ENCODE measurements around the gene RABEP2. TPM values are rescaled to one million over a fixed set of nuclear protein-coding genes. Genes with fewer than 3 reads are reported as not detected.
"Not testable (repeated sequence)": the region's sequence is repeated elsewhere in the genome, so short reads cannot be mapped to it uniquely, and the experiment has no call there.

RABEP2 gene
- total RNA-seq, 2 donors from 2014 or later, result 10.8 to 14.1 TPM

- Mint-ChIP-seq H3K4me3 (peak within 1 kb of the TSS; percentile 89 to 94), H3K27ac (peak within 1 kb of the TSS; percentile 15), H3K9me3 (no peaks in the 10 kb centered on the region), H3K4me1 (ENCODE audit: low read depth) (peaks cover 29% of the 10 kb centered on the region), H3K36me3 (ENCODE audit: insufficient read depth in 2 of 2) (peaks cover 3 to 5% of the 10 kb centered on the region in 2 donors), H3K27me3 (ENCODE audit: low read depth) (peaks cover 11% of the 10 kb centered on the region)
- ATAC-seq (replicated peaks in 1 of 2) (no peak), DNase-seq (no peak)
Measured at GRCh38 chr16:28878083-28878926, 46.7 kb downstream of the RABEP2 start, which contains the start of gene ATP2A1. ATP2A1 (plus strand) TSS chr16:28878488; CDS start chr16:28878672, 184 bp downstream.

- no peaks in the 10 kb centered on the region for H3K9me3 Mint-ChIP-seq
- peaks cover 11% of the 10 kb centered on the region for H3K27me3 Mint-ChIP-seq (ENCODE audit: low read depth)
- H3K4me1 Mint-ChIP-seq (ENCODE audit: low read depth), result peaks cover 29% of the 10 kb centered on the region
- H3K4me3 Mint-ChIP-seq, result peak overlapping the region in 1 of 2 donors; percentile 53
- ATAC-seq (replicated peaks in 1 of 2), result no peak
- no peak overlapping the region for H3K27ac Mint-ChIP-seq
- DNase-seq, result no peak
- peaks cover 3 to 5% of the 10 kb centered on the region in 2 donors for H3K36me3 Mint-ChIP-seq (ENCODE audit: insufficient read depth in 2 of 2)
Measured at GRCh38 chr16:28877655-28878000, 47.4 kb downstream of the RABEP2 start.

GRCh38 chr16:28876973-28877654 lies 47.9 kb downstream of the RABEP2 start:
- Mint-ChIP-seq H3K4me3 (no peak overlapping the region), H3K9me3 (no peaks in the 10 kb centered on the region), H3K27me3 (ENCODE audit: low read depth) (peaks cover 11% of the 10 kb centered on the region), H3K27ac (no peak overlapping the region), H3K36me3 (ENCODE audit: insufficient read depth in 2 of 2) (peaks cover 3 to 5% of the 10 kb centered on the region in 2 donors), H3K4me1 (ENCODE audit: low read depth) (peaks cover 29% of the 10 kb centered on the region)
- DNase-seq (no peak), ATAC-seq (replicated peaks in 1 of 2) (no peak)

- no peak overlapping the region for H3K27ac Mint-ChIP-seq
- peaks cover 25% of the 10 kb centered on the region for H3K4me1 Mint-ChIP-seq (ENCODE audit: low read depth)
- no peak overlapping the region for H3K4me3 Mint-ChIP-seq
Measured at GRCh38 chr16:28876019-28876659, 48.9 kb downstream of the RABEP2 start.

DNA sequence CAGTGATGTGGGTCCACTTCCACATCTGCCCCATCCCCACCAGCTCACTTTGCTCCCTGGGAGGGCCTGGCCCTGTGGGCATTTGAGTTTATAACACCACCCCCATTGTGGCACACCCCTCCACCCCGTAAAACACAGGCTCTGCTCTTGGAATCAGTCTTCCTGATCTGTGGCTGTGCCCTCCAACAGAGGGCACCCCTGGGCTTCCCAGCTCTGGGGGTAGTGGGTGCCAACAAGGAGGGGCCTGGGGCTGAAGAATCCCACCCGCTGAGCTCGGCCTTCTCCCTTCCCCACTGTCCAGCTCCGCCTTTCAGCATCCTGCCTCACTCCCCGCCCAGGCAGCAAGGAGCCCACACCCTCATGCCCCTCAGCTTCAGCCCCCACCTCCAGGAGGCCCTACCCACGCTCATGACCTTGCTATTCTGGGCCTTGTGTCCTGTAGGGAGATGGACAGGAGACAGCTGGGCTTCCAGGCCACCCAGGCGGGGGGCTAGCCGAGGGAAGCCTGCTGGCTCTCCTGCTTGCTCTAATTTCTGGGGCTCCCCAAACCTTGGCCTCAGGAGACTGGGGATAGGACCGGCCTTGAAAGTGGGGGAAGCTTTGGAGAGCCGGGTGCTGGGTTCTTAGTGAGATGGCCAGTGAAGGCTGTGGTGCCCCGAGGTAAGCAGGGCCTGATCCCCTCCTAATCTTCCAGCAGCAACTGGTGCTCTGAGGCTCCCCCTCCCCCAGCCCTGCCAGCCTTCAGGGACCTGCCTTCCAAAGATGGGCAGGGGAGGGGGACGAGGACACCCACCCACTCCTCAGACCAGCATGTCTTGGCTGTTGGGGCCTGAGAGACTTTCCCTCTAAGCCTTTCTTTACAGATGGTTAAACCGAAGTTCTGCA lies 49.7 kb downstream of the RABEP2 start:
- no peak overlapping the region for H3K27ac Mint-ChIP-seq

More at GRCh38 chr16:28876019-28876659, 48.9 kb downstream of the RABEP2 start:
- peaks cover 7% of the 10 kb centered on the region for H3K27me3 Mint-ChIP-seq (ENCODE audit: low read depth)
- no peaks in the 10 kb centered on the region for H3K9me3 Mint-ChIP-seq
- ATAC-seq (replicated peaks in 1 of 2) (no peak), DNase-seq (no peak)
- H3K36me3 Mint-ChIP-seq (ENCODE audit: insufficient read depth in 2 of 2), result peaks cover 2 to 5% of the 10 kb centered on the region in 2 donors

GRCh38 chr16:28874406-28874805 lies 50.6 kb downstream of the RABEP2 start:
- DNase-seq (no peak), ATAC-seq (replicated peaks in 1 of 2) (no peak)
- peaks cover 18% of the 10 kb centered on the region for H3K4me1 Mint-ChIP-seq (ENCODE audit: low read depth)
- H3K36me3 Mint-ChIP-seq (ENCODE audit: insufficient read depth in 2 of 2), result peaks cover 0 to 10% of the 10 kb centered on the region in 2 donors
- no peak overlapping the region for H3K4me3 Mint-ChIP-seq
- no peaks in the 10 kb centered on the region for H3K27me3 Mint-ChIP-seq (ENCODE audit: low read depth)
- no peak overlapping the region for H3K27ac Mint-ChIP-seq
- H3K9me3 Mint-ChIP-seq, result no peaks in the 10 kb centered on the region

More for the DNA sequence above, 49.7 kb downstream of the RABEP2 start:
- Mint-ChIP-seq H3K4me3 (no peak overlapping the region), H3K36me3 (ENCODE audit: insufficient read depth in 2 of 2) (peaks cover 0 to 5% of the 10 kb centered on the region in 2 donors), H3K4me1 (ENCODE audit: low read depth) (peaks cover 20% of the 10 kb centered on the region), H3K27me3 (ENCODE audit: low read depth) (no peaks in the 10 kb centered on the region), H3K9me3 (no peaks in the 10 kb centered on the region)
- no peak for DNase-seq
- ATAC-seq (replicated peaks in 1 of 2), result no peak

DNA sequence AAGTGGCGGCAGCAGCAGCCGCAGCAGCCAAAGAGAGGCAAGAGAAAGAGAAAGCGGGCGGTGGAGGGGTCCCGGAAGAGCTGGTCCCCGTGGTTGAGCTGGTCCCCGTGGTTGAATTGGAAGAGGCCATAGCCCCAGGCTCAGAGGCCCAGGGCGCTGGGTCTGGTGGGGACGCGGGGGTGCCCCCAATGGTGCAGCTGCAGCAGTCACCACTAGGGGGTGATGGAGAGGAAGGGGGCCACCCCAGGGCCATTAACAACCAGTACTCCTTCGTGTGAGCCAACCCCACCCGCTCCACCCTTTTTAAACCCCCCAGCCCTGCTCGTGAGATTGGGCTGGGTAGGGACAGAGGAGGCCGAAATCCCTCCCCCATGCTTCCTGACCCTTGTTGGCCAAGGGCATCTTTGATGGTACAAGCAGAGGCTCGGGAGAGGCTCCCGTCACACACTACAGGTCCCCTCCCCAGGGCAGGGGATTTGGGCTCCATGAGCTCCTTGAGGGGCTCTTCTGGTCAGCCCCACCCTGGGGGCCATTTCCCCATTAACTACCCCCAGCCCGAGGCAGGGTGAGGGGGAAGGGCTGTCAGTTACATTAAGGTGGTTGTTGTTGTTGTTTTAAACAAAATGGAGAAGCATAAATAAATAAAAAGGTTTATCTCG lies 51.4 kb downstream of the RABEP2 start:
- no peak overlapping the region for H3K27ac Mint-ChIP-seq

GRCh38 chr16:28872952-28873351 lies 52.1 kb downstream of the RABEP2 start:
- no peak for ATAC-seq (replicated peaks in 1 of 2)
- Mint-ChIP-seq H3K36me3 (ENCODE audit: insufficient read depth in 2 of 2) (peaks cover 0 to 10% of the 10 kb centered on the region in 2 donors), H3K4me1 (ENCODE audit: low read depth) (peaks cover 4% of the 10 kb centered on the region), H3K9me3 (no peaks in the 10 kb centered on the region), H3K4me3 (no peak overlapping the region), H3K27me3 (ENCODE audit: low read depth) (no peaks in the 10 kb centered on the region), H3K27ac (no peak overlapping the region)
- DNase-seq, result no peak

More for the DNA sequence above, 51.4 kb downstream of the RABEP2 start:
- ATAC-seq (replicated peaks in 1 of 2) (peak; percentile 74 to 79), DNase-seq (peak; percentile 70 to 76)
- Mint-ChIP-seq H3K9me3 (no peaks in the 10 kb centered on the region), H3K36me3 (ENCODE audit: insufficient read depth in 2 of 2) (peaks cover 0 to 10% of the 10 kb centered on the region in 2 donors), H3K4me3 (no peak overlapping the region), H3K27me3 (ENCODE audit: low read depth) (no peaks in the 10 kb centered on the region), H3K4me1 (ENCODE audit: low read depth) (peaks cover 11% of the 10 kb centered on the region)

DNA sequence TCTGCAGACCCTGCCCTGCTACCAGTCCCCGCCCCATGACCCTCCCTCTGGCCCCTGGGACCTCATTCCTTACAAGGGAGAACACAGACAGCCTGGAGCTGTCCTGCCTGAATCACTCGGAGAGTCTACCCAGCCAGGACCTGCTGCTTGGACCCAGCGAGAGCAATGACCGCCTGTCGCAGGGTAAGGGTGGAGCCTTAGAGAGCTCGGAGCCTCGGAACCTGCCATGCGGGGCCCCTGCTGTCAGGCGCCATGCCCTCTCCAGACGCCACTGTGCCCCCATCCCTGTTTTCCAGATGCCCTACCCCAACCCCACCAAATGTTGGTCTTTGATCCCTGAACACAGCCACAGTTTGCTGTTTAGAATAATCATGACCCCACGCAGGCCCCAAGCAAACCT lies 55.8 kb downstream of the RABEP2 start:
- no peak for DNase-seq
- Mint-ChIP-seq H3K27ac (no peak overlapping the region), H3K4me3 (no peak overlapping the region), H3K4me1 (ENCODE audit: low read depth) (peaks cover 15% of the 10 kb centered on the region), H3K27me3 (ENCODE audit: low read depth) (no peaks in the 10 kb centered on the region), H3K9me3 (no peaks in the 10 kb centered on the region), H3K36me3 (ENCODE audit: insufficient read depth in 2 of 2) (peaks cover 0 to 9% of the 10 kb centered on the region in 2 donors)
- no peak for ATAC-seq (replicated peaks in 1 of 2)

- H3K27ac Mint-ChIP-seq; H3K4me3 Mint-ChIP-seq; ATAC-seq (replicated peaks in 1 of 2); H3K9me3 Mint-ChIP-seq; H3K27me3 Mint-ChIP-seq (ENCODE audit: low read depth); DNase-seq: not testable (repeated sequence)
- H3K4me1 Mint-ChIP-seq (ENCODE audit: low read depth), result peaks cover 23% of the 10 kb centered on the region
- peaks cover 2 to 11% of the 10 kb centered on the region in 2 donors for H3K36me3 Mint-ChIP-seq (ENCODE audit: insufficient read depth in 2 of 2)
Measured at GRCh38 chr16:28867646-28868045, 57.4 kb downstream of the RABEP2 start.

DNA sequence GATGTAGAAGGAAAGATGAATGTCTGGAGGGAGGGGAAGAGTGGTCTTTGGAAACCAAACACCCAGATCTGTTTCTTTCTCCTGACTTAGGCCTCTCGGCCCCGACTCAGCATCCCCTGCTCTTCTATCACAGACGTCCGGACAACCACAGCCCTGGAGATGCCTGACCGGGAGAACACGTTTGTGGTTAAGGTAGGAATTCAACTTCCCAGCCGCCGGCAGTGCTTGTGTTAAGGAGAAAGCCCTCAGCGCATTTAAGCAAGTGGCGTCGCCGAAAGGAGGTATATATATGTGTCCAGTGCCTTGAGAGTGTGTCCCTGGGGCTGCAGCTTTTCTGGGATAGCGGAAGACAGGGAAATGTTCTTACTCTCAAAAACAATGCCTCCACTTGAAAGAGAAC lies 57.8 kb downstream of the RABEP2 start:
- Mint-ChIP-seq H3K4me1 (ENCODE audit: low read depth) (peaks cover 27% of the 10 kb centered on the region), H3K36me3 (ENCODE audit: insufficient read depth in 2 of 2) (peaks cover 2 to 11% of the 10 kb centered on the region in 2 donors), H3K27ac (no peak overlapping the region), H3K4me3 (no peak overlapping the region), H3K27me3 (ENCODE audit: low read depth) (no peaks in the 10 kb centered on the region), H3K9me3 (no peaks in the 10 kb centered on the region)
- DNase-seq, result no peak
- no peak for ATAC-seq (replicated peaks in 1 of 2)

- no peak for DNase-seq
- no peak overlapping the region for H3K4me3 Mint-ChIP-seq
- no peak for ATAC-seq (replicated peaks in 1 of 2)
- no peaks in the 10 kb centered on the region for H3K27me3 Mint-ChIP-seq (ENCODE audit: low read depth)
- H3K9me3 Mint-ChIP-seq, result no peaks in the 10 kb centered on the region
- peaks cover 33% of the 10 kb centered on the region for H3K4me1 Mint-ChIP-seq (ENCODE audit: low read depth)
- H3K27ac Mint-ChIP-seq, result no peak overlapping the region
- peaks cover 2 to 13% of the 10 kb centered on the region in 2 donors for H3K36me3 Mint-ChIP-seq (ENCODE audit: insufficient read depth in 2 of 2)
Measured at GRCh38 chr16:28866454-28866804, 58.6 kb downstream of the RABEP2 start.

Measured in activated T-cell treated with anti-CD3 and anti-CD28 coated beads, Interleukin-2, amount 50 U/mL, for 72 hours (primary cell).